Lung (tissue), 12 donors: ENCODE data around the gene TMTC3. TPM values are rescaled to one million over a fixed set of nuclear protein-coding genes. Genes with fewer than 3 reads are reported as not detected.

Experiments used
- ATAC-seq: fragments of 200-7000 bp; cut with Tn5 transposase; one replicate; pipeline ENCODE4 v1.9.1; 2020; ENCODE audit warnings: moderate number of reproducible peaks; ENCODE audit not compliant: insufficient read depth, low FRiP score
- DNase-seq, 3 donors: peaks; one replicate each; pipeline ENCODE4 v3.0.0-alpha.2; 2013 to 2017
- H3K27ac ChIP-seq, 2 donors: one replicate each; pipeline ENCODE4 v1.5.1; 2013; ENCODE audit warnings: mild to moderate bottlenecking in 2 of 2, moderate library complexity in 2 of 2, control low read depth in 1 of 2, inconsistent platforms in 1 of 2, low read depth in 1 of 2, low read length in 1 of 2
- H3K27me3 ChIP-seq, 3 donors: one replicate each; pipeline ENCODE4 v1.5.1; 2013; ENCODE audit warnings: low read length in 2 of 3; ENCODE audit not compliant: control insufficient read depth in 3 of 3, insufficient read depth in 3 of 3
- H3K36me3 ChIP-seq, 4 donors: one replicate each; pipeline ENCODE4 v1.5.1; 2013; ENCODE audit warnings: low read length in 4 of 4, mild to moderate bottlenecking in 1 of 4, moderate library complexity in 1 of 4; ENCODE audit not compliant: control insufficient read depth in 4 of 4, insufficient read depth in 4 of 4
- H3K4me1 ChIP-seq, 5 donors: one replicate each; pipeline ENCODE4 v1.5.1; 2013; ENCODE audit warnings: low read length in 5 of 5, mild to moderate bottlenecking in 2 of 5, moderate library complexity in 1 of 5; ENCODE audit not compliant: control insufficient read depth in 5 of 5, insufficient read depth in 5 of 5
- H3K4me3 ChIP-seq: one replicate; pipeline ENCODE4 v1.5.1; 2013; ENCODE audit warnings: mild to moderate bottlenecking, control low read depth, moderate library complexity
- H3K9ac ChIP-seq, 2 donors: one replicate each; pipeline ENCODE4 v1.5.1; 2013; ENCODE audit warnings: low read length in 2 of 2, control low read depth in 1 of 2; ENCODE audit not compliant: insufficient read depth in 1 of 2
- H3K9me3 ChIP-seq, 4 donors: one replicate each; pipeline ENCODE4 v1.5.1; 2013; ENCODE audit warnings: low read length in 3 of 4, mild to moderate bottlenecking in 1 of 4, moderate library complexity in 1 of 4; ENCODE audit not compliant: control insufficient read depth in 4 of 4, insufficient read depth in 3 of 4
- CTCF ChIP-seq: IDR thresholded peaks from 2 replicates; pipeline ENCODE4 v1.5.1; 2012; ENCODE audit warnings: mild to moderate bottlenecking; ENCODE audit errors: control extremely low read depth, extremely low read depth
- WGBS, 2 donors: extraction: QIAGEN DNeasy Blood & Tissue Kit; methylation state at CpG; one replicate each; pipeline ENCODE4 v1.1.7; 2013; 5-methylcytosine and 5-hydroxymethylcytosine counted together
- polyA plus RNA-seq, 2 donors: library from polyadenylated mRNA; stranded (reverse); fragments of 200-250 nt; gene quantifications; one replicate each; pipeline ENCODE4 v1.2.1, GENCODE V29; 2013
- total RNA-seq, 2 donors: library from RNA; depleted of rRNA in 1 of 2; stranded (reverse); fragments of >200 nt in 1 of 2; gene quantifications; one replicate each; pipeline ENCODE4 v1.2.1, GENCODE V29; 2014 to 2021
- donor health status: control.
- donor health status: control.
- donor health status: Bipolar disorder and iron deficiency.
- donor health status: healthy.
- donor health status: DM: yes; HTN: yes; CAD: no.

TMTC3 gene
- total and polyA plus RNA-seq, 4 donors = 3.4 to 36.2 (median 10.8) TPM

- WGBS, 2 donors = 90 to 94% methylated on average over 1 of the region's 1 CpG
- DNase-seq (no peak), ATAC-seq (no peak)
- Histone ChIP-seq H3K4me1 (peaks cover 0 to 7% (median 0%) of the 10 kb centered on the region in 5 donors), H3K9me3 (no peaks in the 10 kb centered on the region), H3K9ac (no peak overlapping the region), H3K27ac (no peak overlapping the region), H3K4me3 (no peak overlapping the region), H3K27me3 (no peaks in the 10 kb centered on the region), H3K36me3 (no peaks in the 10 kb centered on the region)
- TF ChIP-seq CTCF = no peak
Observed at GRCh38 chr12:88245905-88246304, 103.8 kb downstream of the TMTC3 start.

GRCh38 chr12:88247241-88247643, 105.1 kb downstream of the TMTC3 start:
- DNase-seq (no peak), ATAC-seq (no peak)
- Histone ChIP-seq H3K9me3 (no peaks in the 10 kb centered on the region), H3K4me3 (no peak overlapping the region), H3K4me1 (peaks cover 0 to 7% (median 0%) of the 10 kb centered on the region in 5 donors), H3K27ac (no peak overlapping the region), H3K36me3 (no peaks in the 10 kb centered on the region), H3K27me3 (no peaks in the 10 kb centered on the region), H3K9ac (no peak overlapping the region)
- 71 to 84% methylated on average over 2 of the region's 2 CpGs for WGBS, 2 donors
- no peak for TF ChIP-seq CTCF

GRCh38 chr12:88248606-88249005, 106.5 kb downstream of the TMTC3 start:
- WGBS, 2 donors = 88 to 96% methylated on average over 1 of the region's 1 CpG
- Histone ChIP-seq H3K27me3 (no peaks in the 10 kb centered on the region), H3K9me3 (no peaks in the 10 kb centered on the region), H3K4me1 (peaks cover 0 to 13% (median 0%) of the 10 kb centered on the region in 5 donors), H3K9ac (no peak overlapping the region), H3K36me3 (no peaks in the 10 kb centered on the region), H3K27ac (no peak overlapping the region), H3K4me3 (no peak overlapping the region)
- no peak for TF ChIP-seq CTCF
- DNase-seq (no peak), ATAC-seq (no peak)

Other genes with a start within 250 kb of the TMTC3 start
- under 1 TPM; 0.06 to 0.12 TPM for gene C12orf50, start 112.9 kb upstream of the TMTC3 start, total RNA-seq
- gene C12orf50, start 112.9 kb upstream of the TMTC3 start, polyA plus RNA-seq = under 1 TPM; 0.05 to 0.08 TPM
- 10 to 100 TPM; 14.0 to 45.0 TPM for gene CEP290, start 219 bp upstream of the TMTC3 start, total RNA-seq
- gene CEP290, start 219 bp upstream of the TMTC3 start, polyA plus RNA-seq = 1 to 10 TPM; 4.2 to 6.0 TPM